Vagina (tissue), 2 donors: Measurements from ENCODE around the gene GRIFIN.

ENCODE experiments used
- CTCF ChIP-seq, 3 experiments: fragments of 450-650 bp in 2 of 3; fragments of 200-600 bp in 1 of 3; sonication (generic) in 1 of 3; IDR thresholded peaks; one replicate each; pipeline ENCODE4 v1.5.1; 2017 to 2019; ENCODE audit warnings: antibody characterized with exemption in 3 of 3, mild to moderate bottlenecking in 2 of 3, moderate library complexity in 2 of 3
- POLR2A ChIP-seq, 2 donors: fragments of 450-650 bp; IDR thresholded peaks; one replicate each; pipeline ENCODE4 v1.6.1; 2017; ENCODE audit warnings: antibody characterized with exemption in 2 of 2, mild to moderate bottlenecking in 2 of 2, moderate library complexity in 2 of 2

- TF ChIP-seq CTCF (IDR thresholded peaks at IDR 0.05) (no peak), POLR2A (IDR thresholded peaks at IDR 0.05) (no peak)
These were observed 8.0 kb downstream of the GRIFIN start for GRCh38 chr7:2468227-2468626.
